Lower lobe of right lung (tissue), 2 donors: Measurements from ENCODE around the gene ZNF469. TPM values are rescaled to one million over a fixed set of nuclear protein-coding genes. Genes with fewer than 3 reads are reported as not detected.

Source experiments
- ATAC-seq, 2 donors: fragments of 200-7000 bp; cut with Tn5 transposase; one replicate each; pipeline ENCODE4 v1.9.1; 2020 to 2022; ENCODE audit warnings: mild to moderate bottlenecking in 2 of 2, moderate library complexity in 2 of 2
- DNase-seq: peaks from one replicate; pipeline ENCODE4 v3.0.0-alpha.2; 2020
- H3K27ac ChIP-seq: fragments of 200-600 bp; one replicate; pipeline ENCODE4 v1.8.0; 2022
- H3K27me3 ChIP-seq: fragments of 200-600 bp; one replicate; pipeline ENCODE4 v1.8.0; 2022; ENCODE audit warnings: low read depth
- H3K36me3 ChIP-seq: fragments of 200-600 bp; one replicate; pipeline ENCODE4 v1.8.0; 2022; ENCODE audit warnings: mild to moderate bottlenecking
- H3K4me1 ChIP-seq: fragments of 200-600 bp; one replicate; pipeline ENCODE4 v1.8.0; 2022
- H3K4me3 ChIP-seq: fragments of 200-600 bp; one replicate; pipeline ENCODE4 v1.8.0; 2022; ENCODE audit warnings: mild to moderate bottlenecking
- H3K9me3 ChIP-seq: fragments of 200-600 bp; one replicate; pipeline ENCODE4 v1.8.0; 2022
- intact Hi-C: fragments of 100-400 bp; cut with DNase I; formaldehyde crosslinking; loops from one replicate; pipeline ENCODE4 v1.11.0; 2022
- total RNA-seq: library from RNA; stranded (reverse); fragmentation: NEBNext Ultra II Directional; extraction: Animal tissue kit (Norgen Biotek cat#: 25700); gene quantifications from one replicate; pipeline ENCODE4 v1.2.1, GENCODE V29; 2021
- TF ChIP-seq, protein P1 (sequence below): fragments of 200-600 bp; IDR thresholded peaks from one replicate; pipeline ENCODE4 v1.8.0; 2022; ENCODE audit warnings: antibody characterized with exemption, mild to moderate bottlenecking
- donor health status: DM: no; HTN: yes; CAD: no; lungs with severe emphysema.

ZNF469 gene
- total RNA-seq, 1 donor from 2014 or later, result 2.0 TPM

GRCh38 chr16:88378401-88378800, 4.4 kb upstream of the ZNF469 start:
- TF ChIP-seq, protein P1, sequence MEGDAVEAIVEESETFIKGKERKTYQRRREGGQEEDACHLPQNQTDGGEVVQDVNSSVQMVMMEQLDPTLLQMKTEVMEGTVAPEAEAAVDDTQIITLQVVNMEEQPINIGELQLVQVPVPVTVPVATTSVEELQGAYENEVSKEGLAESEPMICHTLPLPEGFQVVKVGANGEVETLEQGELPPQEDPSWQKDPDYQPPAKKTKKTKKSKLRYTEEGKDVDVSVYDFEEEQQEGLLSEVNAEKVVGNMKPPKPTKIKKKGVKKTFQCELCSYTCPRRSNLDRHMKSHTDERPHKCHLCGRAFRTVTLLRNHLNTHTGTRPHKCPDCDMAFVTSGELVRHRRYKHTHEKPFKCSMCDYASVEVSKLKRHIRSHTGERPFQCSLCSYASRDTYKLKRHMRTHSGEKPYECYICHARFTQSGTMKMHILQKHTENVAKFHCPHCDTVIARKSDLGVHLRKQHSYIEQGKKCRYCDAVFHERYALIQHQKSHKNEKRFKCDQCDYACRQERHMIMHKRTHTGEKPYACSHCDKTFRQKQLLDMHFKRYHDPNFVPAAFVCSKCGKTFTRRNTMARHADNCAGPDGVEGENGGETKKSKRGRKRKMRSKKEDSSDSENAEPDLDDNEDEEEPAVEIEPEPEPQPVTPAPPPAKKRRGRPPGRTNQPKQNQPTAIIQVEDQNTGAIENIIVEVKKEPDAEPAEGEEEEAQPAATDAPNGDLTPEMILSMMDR, result no peak
- no peaks in the 10 kb centered on the region for H3K9me3 ChIP-seq
- no peak overlapping the region for H3K27ac ChIP-seq
- H3K4me3 ChIP-seq, result no peak overlapping the region
- peaks cover 24% of the 10 kb centered on the region for H3K27me3 ChIP-seq
- intact Hi-C loops, result no loop called here
- H3K36me3 ChIP-seq, result no peaks in the 10 kb centered on the region
- peaks cover 8% of the 10 kb centered on the region for H3K4me1 ChIP-seq
- ATAC-seq (no peak), DNase-seq (no peak)

GRCh38 chr16:88378836-88379693, 3.7 kb upstream of the ZNF469 start:
- H3K9me3 ChIP-seq, result no peaks in the 10 kb centered on the region
- no peak overlapping the region for H3K4me3 ChIP-seq
- intact Hi-C loops, result no loop called here
- no peaks in the 10 kb centered on the region for H3K36me3 ChIP-seq
- ATAC-seq (no peak), DNase-seq (peak; percentile 31)
- peaks cover 27% of the 10 kb centered on the region for H3K27me3 ChIP-seq
- TF ChIP-seq, protein P1, result no peak
- no peak overlapping the region for H3K27ac ChIP-seq
- H3K4me1 ChIP-seq, result peaks cover 13% of the 10 kb centered on the region

- H3K9me3 ChIP-seq, result no peaks in the 10 kb centered on the region
- DNase-seq, result peak; percentile 31
- peaks cover 34% of the 10 kb centered on the region for H3K27me3 ChIP-seq
- no peak overlapping the region for H3K4me3 ChIP-seq
- TF ChIP-seq, protein P1, result no peak
- no peak overlapping the region for H3K27ac ChIP-seq
- no peak for ATAC-seq
- intact Hi-C loops, result no loop called here
- H3K36me3 ChIP-seq, result no peaks in the 10 kb centered on the region
- peaks cover 17% of the 10 kb centered on the region for H3K4me1 ChIP-seq
Measured at GRCh38 chr16:88379694-88380040, 3.1 kb upstream of the ZNF469 start.

DNA sequence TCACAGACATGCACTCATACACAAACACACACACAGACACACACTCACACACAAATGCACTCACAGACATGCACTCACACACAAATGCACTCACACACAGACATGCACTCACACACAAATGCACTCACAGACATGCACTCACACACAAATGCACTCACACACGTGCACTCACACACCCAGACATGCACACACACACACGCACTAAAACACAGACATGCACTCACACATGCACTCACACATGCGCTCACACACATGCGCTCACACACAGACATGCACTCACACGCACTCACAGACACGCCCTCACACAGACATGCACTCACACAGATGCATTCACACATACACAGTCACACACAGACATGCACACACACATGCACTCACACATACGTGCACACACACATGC, 2.7 kb upstream of the ZNF469 start:
- no peak for ATAC-seq
- H3K9me3 ChIP-seq, result no peaks in the 10 kb centered on the region
- TF ChIP-seq, protein P1, result no peak
- H3K4me3 ChIP-seq, result no peak overlapping the region
- H3K27ac ChIP-seq, result no peak overlapping the region
- H3K36me3 ChIP-seq, result no peaks in the 10 kb centered on the region
- peaks cover 38% of the 10 kb centered on the region for H3K27me3 ChIP-seq
- peak; percentile 18 for DNase-seq
- intact Hi-C loops, result no loop called here
- H3K4me1 ChIP-seq, result peaks cover 17% of the 10 kb centered on the region

- Histone ChIP-seq H3K4me3 (no peak overlapping the region), H3K27me3 (peaks cover 38% of the 10 kb centered on the region), H3K9me3 (no peaks in the 10 kb centered on the region), H3K36me3 (no peaks in the 10 kb centered on the region), H3K27ac (no peak overlapping the region), H3K4me1 (peaks cover 17% of the 10 kb centered on the region)
- ATAC-seq, result no peak
- intact Hi-C loops, result no loop called here
- TF ChIP-seq, protein P1, result no peak
- DNase-seq, result no peak
Measured at GRCh38 chr16:88380619-88381018, 2.1 kb upstream of the ZNF469 start.
